HUES48 (cell line): ENCODE results near the gene TBL1Y.

Experiments
- H3K27ac ChIP-seq: one replicate; pipeline ENCODE4 v1.7.0; 2013; ENCODE audit warnings: low read depth, low read length, inconsistent platforms
- H3K27me3 ChIP-seq: 2 replicates; pipeline ENCODE4 v1.6.1; 2013; ENCODE audit warnings: mild to moderate bottlenecking, low read length; ENCODE audit not compliant: control insufficient read depth, insufficient read depth
- H3K36me3 ChIP-seq: 2 replicates; pipeline ENCODE4 v1.6.1; 2013; ENCODE audit warnings: low read length; ENCODE audit not compliant: control insufficient read depth, insufficient read depth
- H3K4me1 ChIP-seq: 2 replicates; pipeline ENCODE4 v1.6.1; 2013; ENCODE audit warnings: mild to moderate bottlenecking, low read length; ENCODE audit not compliant: control insufficient read depth, insufficient read depth
- H3K4me3 ChIP-seq: 2 replicates; pipeline ENCODE4 v1.5.1; 2013; ENCODE audit warnings: mild to moderate bottlenecking, low read depth, low read length
- H3K9ac ChIP-seq: 2 replicates; pipeline ENCODE4 v1.6.1; 2013; ENCODE audit warnings: mild to moderate bottlenecking, low read depth, low read length, moderate library complexity
- H3K9me3 ChIP-seq: 2 replicates; pipeline ENCODE4 v1.6.1; 2013; ENCODE audit warnings: low read length; ENCODE audit not compliant: control insufficient read depth, insufficient read depth

Gene TBL1Y

DNA sequence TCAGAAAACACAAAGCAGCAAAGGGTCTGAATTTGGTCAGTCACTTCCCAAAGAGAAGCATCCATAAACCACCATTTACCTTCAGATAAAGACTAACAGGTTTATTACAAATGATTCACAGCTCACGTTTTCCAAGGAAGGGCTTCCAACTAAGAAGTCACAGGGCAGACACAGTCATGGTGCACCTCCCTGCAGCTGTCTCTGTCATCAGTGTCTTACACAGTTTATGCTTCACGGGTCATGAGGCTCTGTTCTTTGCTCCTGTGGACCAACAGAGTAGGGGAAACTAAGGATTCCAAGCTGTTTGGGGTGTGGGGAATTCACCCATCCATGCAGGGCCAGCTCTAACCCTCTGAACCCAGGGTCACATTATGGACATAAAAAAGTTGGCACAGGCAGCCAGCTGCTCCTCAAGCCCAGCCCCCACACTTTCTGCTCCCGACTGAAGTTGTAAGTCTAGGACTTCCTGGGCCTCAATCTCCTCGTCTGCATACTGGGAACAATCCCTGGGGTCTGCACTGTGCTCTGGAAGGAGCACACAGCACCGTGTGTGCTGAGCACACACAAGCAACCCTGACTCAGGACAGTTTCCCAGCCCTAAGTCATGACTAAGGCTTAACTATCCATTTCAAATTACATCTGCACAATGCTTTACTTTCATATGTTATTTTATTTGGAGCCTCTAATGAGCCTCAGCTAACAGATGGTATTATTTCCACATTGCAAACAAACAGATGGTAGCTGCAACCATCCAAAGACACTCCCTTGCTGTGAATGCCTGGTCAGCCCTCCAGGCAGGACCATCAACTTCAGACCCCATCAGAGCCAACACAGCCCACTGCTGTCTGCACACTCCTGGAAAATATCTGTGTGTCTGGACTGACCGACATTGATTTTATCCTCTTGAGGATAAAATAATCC lies 214.9 kb downstream of the TBL1Y start:
- H3K27me3 ChIP-seq, result no peaks in the 10 kb centered on the region
- no peak overlapping the region for H3K4me3 ChIP-seq
- H3K9me3 ChIP-seq, result no peaks in the 10 kb centered on the region
- no peak overlapping the region for H3K27ac ChIP-seq
- no peaks in the 10 kb centered on the region for H3K36me3 ChIP-seq
- H3K4me1 ChIP-seq, result no peaks in the 10 kb centered on the region
- no peak overlapping the region for H3K9ac ChIP-seq

GRCh38 chrY:7128211-7128610 lies 217.7 kb downstream of the TBL1Y start:
- Histone ChIP-seq H3K4me1 (no peaks in the 10 kb centered on the region), H3K4me3 (no peak overlapping the region), H3K27ac (no peak overlapping the region), H3K9ac (no peak overlapping the region), H3K9me3 (no peaks in the 10 kb centered on the region), H3K27me3 (no peaks in the 10 kb centered on the region), H3K36me3 (no peaks in the 10 kb centered on the region)
